Muscle of leg (tissue), 11 donors: ENCODE data around the gene YWHAB. TPM values are rescaled to one million over a fixed set of nuclear protein-coding genes. Genes with fewer than 3 reads are reported as not detected.

ENCODE experiments used
- DNase-seq: peaks from one replicate; pipeline ENCODE4 v3.0.0; 2013
- H3K27ac ChIP-seq: one replicate; pipeline ENCODE4 v1.5.1; 2013; ENCODE audit warnings: mild to moderate bottlenecking, low read length, control low read depth
- H3K27me3 ChIP-seq: one replicate; pipeline ENCODE4 v1.6.1; 2013; ENCODE audit warnings: low read length; ENCODE audit not compliant: control insufficient read depth, insufficient read depth
- H3K36me3 ChIP-seq: one replicate; pipeline ENCODE4 v1.6.1; 2013; ENCODE audit warnings: low read length; ENCODE audit not compliant: control insufficient read depth, insufficient read depth
- H3K4me1 ChIP-seq: one replicate; pipeline ENCODE4 v1.6.1; 2013; ENCODE audit warnings: low read length; ENCODE audit not compliant: control insufficient read depth, insufficient read depth
- H3K4me3 ChIP-seq: one replicate; pipeline ENCODE4 v1.5.1; 2013; ENCODE audit warnings: low read length, control low read depth
- H3K9me3 ChIP-seq: replicated peaks from 2 replicates; pipeline ENCODE4 v1.6.1; 2013; ENCODE audit warnings: low read depth, low read length; ENCODE audit not compliant: control insufficient read depth
- WGBS: methylation state at CpG from one replicate; pipeline ENCODE4 v1.1.5; 2013; ENCODE audit warnings: missing lambda C conversion rate; ENCODE audit not compliant: insufficient coverage; 5-methylcytosine and 5-hydroxymethylcytosine counted together
- polyA plus RNA-seq, 8 donors: library from polyadenylated mRNA; unstranded; fragments of 120-200 nt; gene quantifications; one replicate each; pipeline versions ENCODE4 v1.2.1 to v1.2.3, GENCODE V29; 2013; ENCODE audit warnings: inconsistent platforms in 1 of 8, low replicate concordance in 1 of 8; ENCODE audit not compliant: insufficient read length in 8 of 8, insufficient read depth in 1 of 8
- total RNA-seq: library from RNA; stranded (reverse); fragments of 120-200 nt; gene quantifications from one replicate; pipeline ENCODE4 v1.2.4, GENCODE V29; 2013

The YWHAB gene
- total and polyA plus RNA-seq, 9 donors = 62.7 to 129 (median 108) TPM

- Histone ChIP-seq H3K27ac (no peak overlapping the region), H3K4me1 (no peaks in the 10 kb centered on the region), H3K36me3 (peaks cover 4% of the 10 kb centered on the region), H3K27me3 (no peaks in the 10 kb centered on the region), H3K4me3 (no peak overlapping the region), H3K9me3 (no peaks in the 10 kb centered on the region)
- DNase-seq = no peak
- WGBS = 86% methylated on average over 3 of the region's 4 CpGs
Measured at GRCh38 chr20:44924541-44924940, 39.0 kb downstream of the YWHAB start.

- no CpG with 5 or more reads among the region's 3 CpGs for WGBS
- no peaks in the 10 kb centered on the region for H3K9me3 ChIP-seq
- no peaks in the 10 kb centered on the region for H3K27me3 ChIP-seq
- H3K4me1 ChIP-seq = no peaks in the 10 kb centered on the region
- H3K36me3 ChIP-seq = peaks cover 15% of the 10 kb centered on the region
- no peak overlapping the region for H3K27ac ChIP-seq
- no peak for DNase-seq
- no peak overlapping the region for H3K4me3 ChIP-seq
Measured at GRCh38 chr20:44928595-44928994, 43.1 kb downstream of the YWHAB start.

GRCh38 chr20:44930517-44931168 is 45.1 kb downstream of the YWHAB start:
- DNase-seq = no peak
- Histone ChIP-seq H3K4me1 (no peaks in the 10 kb centered on the region), H3K4me3 (no peak overlapping the region), H3K36me3 (peaks cover 13% of the 10 kb centered on the region), H3K9me3 (no peaks in the 10 kb centered on the region), H3K27me3 (no peaks in the 10 kb centered on the region), H3K27ac (no peak overlapping the region)
- WGBS = 95% methylated on average over 9 of the region's 18 CpGs

- WGBS = 83% methylated on average over 1 of the region's 3 CpGs
- no peak overlapping the region for H3K27ac ChIP-seq
- peaks cover 15% of the 10 kb centered on the region for H3K36me3 ChIP-seq
- H3K4me1 ChIP-seq = no peaks in the 10 kb centered on the region
- no peaks in the 10 kb centered on the region for H3K9me3 ChIP-seq
- H3K4me3 ChIP-seq = no peak overlapping the region
- no peaks in the 10 kb centered on the region for H3K27me3 ChIP-seq
- no peak for DNase-seq
Measured at GRCh38 chr20:44931911-44932310, 46.4 kb downstream of the YWHAB start.

- no peak overlapping the region for H3K27ac ChIP-seq
- no peaks in the 10 kb centered on the region for H3K9me3 ChIP-seq
- peaks cover 16% of the 10 kb centered on the region for H3K36me3 ChIP-seq
- 92% methylated on average over 4 of the region's 8 CpGs for WGBS
- no peak for DNase-seq
- H3K27me3 ChIP-seq = no peaks in the 10 kb centered on the region
- no peak overlapping the region for H3K4me3 ChIP-seq
- H3K4me1 ChIP-seq = no peaks in the 10 kb centered on the region
Measured at GRCh38 chr20:44932916-44933315, 47.4 kb downstream of the YWHAB start.

GRCh38 chr20:44936510-44936909 is 51.0 kb downstream of the YWHAB start:
- peaks cover 29% of the 10 kb centered on the region for H3K36me3 ChIP-seq

GRCh38 chr20:44938637-44939036 is 53.1 kb downstream of the YWHAB start:
- Histone ChIP-seq H3K4me3 (no peak overlapping the region), H3K4me1 (no peaks in the 10 kb centered on the region), H3K36me3 (peaks cover 41% of the 10 kb centered on the region), H3K27ac (no peak overlapping the region), H3K27me3 (no peaks in the 10 kb centered on the region), H3K9me3 (no peaks in the 10 kb centered on the region)
- WGBS = 70% methylated on average over 8 of the region's 9 CpGs
- DNase-seq = no peak

More at GRCh38 chr20:44936510-44936909, 51.0 kb downstream of the YWHAB start:
- DNase-seq = no peak
- Histone ChIP-seq H3K4me1 (no peaks in the 10 kb centered on the region), H3K27me3 (no peaks in the 10 kb centered on the region), H3K4me3 (no peak overlapping the region), H3K9me3 (no peaks in the 10 kb centered on the region), H3K27ac (no peak overlapping the region)
- 88% methylated on average over 9 of the region's 10 CpGs for WGBS

- Histone ChIP-seq H3K36me3 (peaks cover 47% of the 10 kb centered on the region), H3K4me1 (no peaks in the 10 kb centered on the region), H3K27me3 (no peaks in the 10 kb centered on the region), H3K4me3 (no peak overlapping the region), H3K9me3 (no peaks in the 10 kb centered on the region), H3K27ac (no peak overlapping the region)
- WGBS = 70% methylated on average over 4 of the region's 7 CpGs
- no peak for DNase-seq
Measured at GRCh38 chr20:44941120-44941691, 55.7 kb downstream of the YWHAB start.

GRCh38 chr20:44942264-44942973 is 56.9 kb downstream of the YWHAB start:
- Histone ChIP-seq H3K27ac (no peak overlapping the region), H3K27me3 (no peaks in the 10 kb centered on the region), H3K4me3 (no peak overlapping the region), H3K36me3 (peaks cover 51% of the 10 kb centered on the region), H3K4me1 (no peaks in the 10 kb centered on the region), H3K9me3 (no peaks in the 10 kb centered on the region)
- no peak for DNase-seq
- WGBS = 61% methylated on average over 3 of the region's 4 CpGs

GRCh38 chr20:44943828-44944227 is 58.3 kb downstream of the YWHAB start:
- H3K36me3 ChIP-seq = peaks cover 48% of the 10 kb centered on the region
- no CpG with 5 or more reads among the region's 4 CpGs for WGBS

More at GRCh38 chr20:44943828-44944227, 58.3 kb downstream of the YWHAB start:
- H3K9me3 ChIP-seq = no peaks in the 10 kb centered on the region
- no peaks in the 10 kb centered on the region for H3K27me3 ChIP-seq
- H3K4me3 ChIP-seq = no peak overlapping the region
- no peaks in the 10 kb centered on the region for H3K4me1 ChIP-seq
- no peak overlapping the region for H3K27ac ChIP-seq
- DNase-seq = no peak
